ENCODE measurements around the gene CDK14. TPM values are rescaled to one million over a fixed set of nuclear protein-coding genes. Genes with fewer than 3 reads are reported as not detected.

Gene CDK14
- total and polyA plus RNA-seq, 2 of the 8 experiments (the other 6 are each of a cell fraction or from before 2014, with no cell fraction given) = 5.5 to 47.3 TPM

DNA sequence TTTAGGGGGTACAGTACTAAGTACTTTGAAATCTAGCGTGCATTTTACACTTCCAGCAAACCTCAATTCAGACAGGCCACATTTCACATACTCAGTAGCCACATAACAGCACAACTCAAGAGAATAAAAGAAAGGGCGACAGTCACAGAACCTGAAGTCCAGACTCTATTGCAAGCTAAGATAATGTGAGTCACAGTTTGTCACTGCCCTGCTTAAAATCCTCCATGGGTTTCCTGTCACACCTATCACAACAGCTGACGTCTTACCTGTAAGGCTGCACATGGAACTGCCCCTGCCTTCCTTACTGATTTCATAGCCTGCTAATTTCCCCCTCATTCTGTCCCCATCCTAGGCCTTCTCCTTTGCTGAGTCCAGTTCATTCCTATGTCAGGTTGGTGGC lies 16.1 kb upstream of the CDK14 start (continued):
- no peak for TF ChIP-seq RNF2 (IDR thresholded peaks at IDR 0.05; ENCODE audit: borderline replicate concordance, low read depth, low read length, missing control alignments, poor library complexity, severe bottlenecking)
